Cerebellar cortex (tissue), 1 donor: ENCODE results near the gene STK39.
A peak's percentile ranks its signal among the peaks of the same experiment; 100 is the strongest.

Source experiments
- DNase-seq: peaks from one replicate; pipeline ENCODE4 v3.0.0-alpha.2; 2015; ENCODE audit warnings: low spot score

The STK39 gene

GRCh38 chr2:168184681-168185513, 62.5 kb downstream of the STK39 start:
- DNase-seq = no peak

DNA sequence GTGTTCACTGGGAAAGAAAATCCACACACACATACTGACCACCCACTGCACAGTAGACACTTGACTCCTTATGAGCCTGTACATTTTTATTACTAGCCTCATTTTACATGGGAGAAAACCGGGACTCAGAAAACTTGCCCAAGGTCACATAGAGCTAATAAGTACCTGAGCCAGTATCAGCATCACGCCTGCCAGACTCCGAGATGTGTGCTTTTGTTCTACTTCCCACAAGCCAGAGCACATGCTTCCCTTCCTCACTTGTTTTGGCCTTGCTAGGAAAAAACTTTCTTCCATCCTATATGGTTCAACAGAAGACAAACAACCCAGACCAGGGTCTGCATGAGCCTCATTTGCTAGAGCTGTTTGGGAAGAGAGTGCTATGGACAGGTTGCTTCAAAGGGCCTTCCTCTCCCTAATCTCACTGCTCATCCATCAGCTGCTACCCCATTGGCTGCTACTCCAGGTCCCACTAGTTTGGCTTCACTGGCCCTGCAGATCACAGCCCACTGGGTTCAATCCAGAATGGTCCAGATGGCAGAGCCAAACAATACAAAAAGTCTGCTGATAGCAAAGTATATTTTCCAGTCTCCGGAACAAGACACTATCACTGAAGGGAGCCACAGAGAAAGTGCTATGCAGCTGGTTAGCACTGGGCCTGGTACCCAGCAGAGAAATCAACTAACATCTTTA, 63.9 kb downstream of the STK39 start:
- DNase-seq = peak; percentile 86

DNA sequence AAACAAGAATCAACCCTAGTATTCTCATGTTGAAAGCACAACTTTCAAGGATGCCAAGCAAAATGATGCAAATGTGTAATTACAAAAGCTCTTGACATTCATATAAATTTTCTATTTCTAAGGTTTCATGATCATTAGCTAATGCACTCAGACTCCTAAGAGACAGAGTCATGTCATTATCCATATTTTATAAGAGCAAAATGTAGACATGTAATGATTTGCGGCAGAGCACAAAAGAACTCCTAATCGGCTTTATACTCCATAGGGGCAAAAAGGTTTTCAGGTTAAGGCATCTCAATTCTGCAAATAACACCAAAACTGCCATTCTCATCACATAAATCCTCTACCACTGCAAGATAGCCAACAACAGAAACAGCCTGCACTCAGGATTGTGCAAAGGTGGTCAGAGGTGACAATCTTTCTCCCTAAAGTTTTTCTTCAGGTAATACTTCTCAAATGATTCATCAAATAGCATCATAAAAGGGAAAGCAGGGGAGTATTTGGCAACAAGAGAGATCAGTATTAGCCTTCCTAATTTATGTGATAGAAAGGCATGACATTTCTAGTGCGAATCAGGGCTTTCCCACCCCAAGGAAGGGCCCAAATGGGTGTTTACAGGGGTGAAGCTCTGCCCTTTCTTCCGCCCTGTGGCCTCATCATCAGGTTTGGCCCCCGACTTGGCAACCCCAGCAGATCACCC, 64.7 kb downstream of the STK39 start:
- no peak for DNase-seq

DNA sequence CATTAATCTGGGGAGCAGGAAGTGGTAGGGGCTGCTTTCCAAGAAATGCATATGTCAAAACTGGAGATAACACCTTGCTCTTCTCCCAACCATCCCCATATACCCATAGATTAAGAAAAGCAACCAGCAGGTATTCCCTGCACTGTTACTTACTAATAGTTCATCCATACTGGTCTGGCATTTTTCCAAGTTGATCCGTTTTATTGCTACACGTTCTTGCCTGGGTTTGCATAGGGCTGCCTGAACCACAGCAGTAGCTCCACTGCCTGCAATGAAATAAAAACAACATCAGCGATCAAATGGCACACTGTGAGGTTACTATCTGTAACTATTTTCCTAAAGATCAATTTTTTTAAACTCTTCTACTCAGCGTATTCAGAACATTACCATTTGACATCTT, 65.6 kb downstream of the STK39 start:
- no peak for DNase-seq

GRCh38 chr2:168180914-168181313, 66.5 kb downstream of the STK39 start:
- no peak for DNase-seq

- no peak for DNase-seq
These were observed 66.9 kb downstream of the STK39 start for GRCh38 chr2:168180483-168180882.

DNA sequence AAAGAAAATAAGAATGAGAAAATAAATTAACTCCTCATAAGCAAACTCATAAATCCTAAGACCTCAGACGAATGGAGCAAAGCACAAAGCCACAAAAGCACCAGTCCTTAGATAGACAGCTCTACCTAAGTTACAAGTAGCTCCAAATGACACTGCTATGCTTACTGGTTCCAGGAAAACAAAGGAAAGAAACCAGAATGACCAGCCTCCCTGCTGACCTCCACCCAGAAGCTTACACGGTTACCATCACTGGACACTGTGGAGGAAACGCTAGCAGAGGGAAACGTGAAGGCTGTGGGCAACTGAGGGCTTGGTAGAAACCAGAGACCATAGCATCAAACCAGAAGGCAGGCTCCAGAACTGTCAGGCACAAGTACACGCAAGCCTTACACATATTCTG, 67.8 kb downstream of the STK39 start:
- DNase-seq = no peak

GRCh38 chr2:168178520-168179324, 68.7 kb downstream of the STK39 start:
- DNase-seq = no peak

- DNase-seq = no peak
These were observed 71.0 kb downstream of the STK39 start for GRCh38 chr2:168176402-168176801.

DNA sequence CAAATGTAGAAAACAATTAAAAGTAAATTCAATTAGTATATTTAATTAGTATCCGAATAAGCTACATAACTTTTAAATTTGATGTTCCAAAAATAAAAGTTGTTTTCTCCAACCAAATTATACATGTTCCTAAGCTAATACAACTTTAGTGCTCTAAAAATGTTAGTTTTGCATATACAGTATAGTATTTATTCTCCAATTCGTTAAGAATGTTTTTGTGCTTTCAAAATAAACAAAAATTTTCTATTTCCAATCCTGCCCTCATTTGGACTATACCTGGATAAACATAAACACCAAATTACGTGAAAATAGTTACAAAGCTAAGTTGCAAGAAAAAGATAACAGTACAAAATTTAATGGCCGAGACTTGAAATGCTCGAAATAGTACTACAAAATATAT, 71.9 kb downstream of the STK39 start:
- DNase-seq = no peak

GRCh38 chr2:168174756-168175155, 72.6 kb downstream of the STK39 start:
- no peak for DNase-seq

- DNase-seq = no peak
These were observed 75.3 kb downstream of the STK39 start for GRCh38 chr2:168172071-168172470.

- no peak for DNase-seq
These were observed 76.2 kb downstream of the STK39 start for GRCh38 chr2:168171059-168171762.

- DNase-seq = no peak
These were observed 78.2 kb downstream of the STK39 start for GRCh38 chr2:168169097-168169745.

- no peak for DNase-seq
These were observed 79.7 kb downstream of the STK39 start for GRCh38 chr2:168167511-168168263.

DNA sequence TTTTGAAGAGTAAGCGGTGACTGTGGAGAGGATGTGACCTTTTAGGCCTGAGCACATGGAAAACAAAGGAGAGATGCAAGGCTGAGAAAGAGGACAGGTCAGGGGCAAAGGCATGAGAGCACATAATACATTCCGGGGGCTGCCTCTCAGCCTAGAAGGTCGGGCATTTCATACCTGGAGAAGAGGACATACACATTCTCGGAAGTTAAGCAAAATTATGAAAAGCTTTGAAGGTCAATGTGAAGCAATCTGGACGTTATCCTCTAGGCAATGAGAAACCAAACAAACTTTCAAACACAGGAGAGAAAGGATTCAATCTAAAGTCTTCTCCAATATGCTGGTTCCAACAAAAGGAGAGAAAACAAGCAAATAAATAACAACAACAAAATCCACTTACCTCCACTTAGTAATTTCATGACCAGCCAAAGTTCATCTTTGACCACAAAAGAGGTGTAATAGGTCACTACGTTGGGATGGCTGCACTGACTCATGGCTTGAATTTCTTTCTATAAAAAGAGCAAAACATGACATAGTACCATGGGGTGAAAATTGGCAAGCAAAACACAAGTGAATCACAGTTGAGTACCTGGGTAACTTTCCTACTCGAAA, 80.4 kb downstream of the STK39 start:
- DNase-seq = no peak

DNA sequence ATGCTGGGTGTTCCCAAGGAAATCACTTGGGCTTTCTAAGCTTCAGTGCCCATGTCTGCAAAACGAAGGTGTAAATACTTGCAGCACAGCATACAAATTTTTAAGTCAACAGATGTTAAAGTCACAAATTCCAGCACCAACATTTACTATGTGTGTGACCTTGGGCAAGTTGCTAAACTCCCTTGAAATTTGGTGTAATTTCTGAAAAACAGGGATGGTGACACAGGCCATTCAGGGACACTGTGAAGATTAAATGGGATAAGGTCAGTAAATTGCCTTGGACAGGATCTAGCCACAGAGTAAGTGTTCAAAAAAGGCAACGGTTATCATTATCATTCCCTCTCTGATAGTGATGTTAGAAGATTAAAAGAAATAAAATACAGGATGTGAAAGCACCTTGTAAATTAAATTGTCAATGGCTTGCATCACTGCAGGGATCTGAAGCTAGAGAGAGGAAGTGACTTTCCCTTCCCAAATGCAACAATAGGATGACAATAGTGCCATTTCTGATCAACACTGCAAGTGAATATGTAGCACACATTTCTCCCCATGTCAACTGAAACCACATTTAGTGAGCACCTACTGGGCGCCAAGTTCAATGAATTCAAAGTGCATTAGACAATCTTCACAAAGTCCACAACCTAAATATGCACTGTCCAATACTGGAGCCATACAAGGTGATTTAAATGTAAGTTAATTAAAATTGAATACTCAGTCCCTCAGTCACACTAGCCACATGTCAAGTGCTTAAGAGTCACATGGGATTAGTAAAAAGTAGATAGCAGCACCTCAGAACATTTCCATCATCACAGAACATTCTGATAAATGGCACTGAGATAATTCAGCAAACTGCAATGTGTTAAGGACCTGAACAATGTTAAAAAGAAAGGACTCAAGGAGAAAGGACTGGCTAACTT, 81.2 kb downstream of the STK39 start:
- DNase-seq = no peak

DNA sequence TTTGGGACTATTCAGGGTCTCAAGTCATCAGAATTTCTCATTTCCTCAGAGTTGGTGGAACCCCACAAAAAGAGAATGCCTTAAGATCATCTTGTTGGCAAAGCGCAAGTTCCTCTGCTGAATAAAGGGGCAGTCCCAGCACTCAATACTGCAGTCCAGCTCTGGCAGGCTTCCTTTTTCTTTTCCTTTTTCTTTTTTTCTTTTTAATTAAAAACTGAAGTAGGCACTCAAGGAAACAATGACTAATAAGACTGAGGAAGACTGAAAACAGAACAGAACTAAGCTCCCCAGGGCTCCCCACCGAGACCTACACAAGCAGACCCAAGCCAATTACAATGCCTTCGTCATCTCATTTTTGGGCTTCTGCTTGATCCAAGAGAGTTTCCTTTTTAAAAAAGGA, 82.0 kb downstream of the STK39 start:
- no peak for DNase-seq

DNA sequence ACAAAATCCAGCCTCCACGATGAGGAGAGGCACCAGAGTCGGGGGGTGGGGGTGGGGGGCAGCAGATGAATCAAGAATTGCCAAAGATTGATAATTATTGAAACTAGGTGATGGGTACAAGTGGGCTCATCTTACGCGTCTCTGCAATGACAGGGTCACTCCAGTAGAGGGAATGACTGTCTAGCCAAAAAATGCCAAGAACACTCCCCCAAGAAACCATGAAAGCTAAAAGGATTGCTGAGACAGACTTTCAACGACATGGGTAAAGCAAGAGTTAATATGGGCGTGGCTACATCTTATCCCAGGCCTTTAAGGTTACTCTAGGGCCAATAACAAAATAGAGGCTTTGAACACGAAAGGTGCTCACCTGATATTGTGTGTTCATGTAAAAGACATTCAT, 86.5 kb downstream of the STK39 start:
- no peak for DNase-seq
